HepG2 (cell line): ENCODE measurements around the gene NEDD4L. TPM values are rescaled to one million over a fixed set of nuclear protein-coding genes. Genes with fewer than 3 reads are reported as not detected.

ENCODE experiments used
- IKZF1 ChIP-seq: fragments of 450-650 bp; IDR thresholded peaks from 2 replicates; pipeline ENCODE4 v1.7.1; 2016
- ISL2 ChIP-seq: sonication (generic); formaldehyde crosslinking; IDR thresholded peaks from 2 replicates; pipeline ENCODE4 v1.5.0; 2020; ENCODE audit warnings: missing genetic modification reagents
- KLF6 ChIP-seq: IDR thresholded peaks from 2 replicates; pipeline ENCODE4 v1.8.0; 2016; ENCODE audit warnings: missing biosample characterization, missing genetic modification reagents
- MED8 ChIP-seq: sonication (generic); formaldehyde crosslinking; IDR thresholded peaks from 2 replicates; pipeline ENCODE4 v1.8.1; 2023; ENCODE audit warnings: mild to moderate bottlenecking, missing genetic modification reagents; ENCODE audit not compliant: insufficient replicate concordance
- RARA ChIP-seq: IDR thresholded peaks from 2 replicates; pipeline ENCODE4 v1.6.1; 2016; ENCODE audit warnings: missing genetic modification reagents, missing compliant biosample characterization
- SNAI1 ChIP-seq: sonication (generic); formaldehyde crosslinking; IDR thresholded peaks from 2 replicates; pipeline ENCODE4 v1.5.0; 2020; ENCODE audit warnings: mild to moderate bottlenecking, missing genetic modification reagents, borderline replicate concordance
- ZGPAT ChIP-seq: IDR thresholded peaks from 2 replicates; pipeline ENCODE4 v1.6.1; 2016; ENCODE audit warnings: mild to moderate bottlenecking
- ZNF276 ChIP-seq: sonication (generic); formaldehyde crosslinking; IDR thresholded peaks from 2 replicates; pipeline ENCODE4 v1.4.0; 2020; ENCODE audit warnings: mild to moderate bottlenecking, low read depth, missing genetic modification reagents
- ZNF589 ChIP-seq: sonication (generic); formaldehyde crosslinking; conservative IDR thresholded peaks from 2 replicates; pipeline ENCODE4 v1.8.0; 2022; ENCODE audit warnings: mild to moderate bottlenecking, moderate library complexity, missing genetic modification reagents
- polyA plus RNA-seq, 8 experiments: library from polyadenylated mRNA; depleted of rRNA in 3 of 8; stranded (reverse) in 7 of 8; unstranded in 1 of 8; fragments of >200 nt; fragmentation: Illumina TruSeq in 4 of 8; extraction: Trizol in 4 of 8; gene quantifications; 2 replicates each; pipeline versions ENCODE4 v1.2.1 to v1.2.3, GENCODE V29; 2011 to 2016; ENCODE audit warnings: low read depth in 4 of 8, missing spikeins in 1 of 8, mixed read lengths in 1 of 8; ENCODE audit not compliant: insufficient read depth in 1 of 8
- total RNA-seq, 5 experiments: library from RNA; depleted of rRNA; stranded (reverse); fragments of >200 nt; fragmentation: Illumina TruSeq; extraction: Trizol; gene quantifications; 2 replicates each; pipeline ENCODE4 v1.2.3, GENCODE V29; 2016; ENCODE audit warnings: low read depth in 1 of 5

NEDD4L gene
- total and polyA plus RNA-seq, 2 of the 13 experiments (the other 11 are each of a cell fraction or from before 2014, with no cell fraction given): 168 to 390 TPM

GRCh38 chr18:58315739-58316215, 271.8 kb downstream of the NEDD4L start (continued):
- TF ChIP-seq ZGPAT (CRISPR knock-in tag) (peak; percentile 50; the same call in 1 of the 2 replicates), ZNF276 (no peak), MED8 (CRISPR knock-in tag) (peak; percentile 87), KLF6 (CRISPR knock-in tag) (no peak), ZNF589 (CRISPR knock-in tag) (no peak), SNAI1 (CRISPR knock-in tag) (no peak), ISL2 (CRISPR knock-in tag) (0 out of 2 replicates have a peak, but pooled peaks have one; percentile 46), RARA (peak; percentile 81), IKZF1 (no peak)
- TF ChIP-seq, all 625 proteins: peak for 81
